Kidney (tissue), 14 donors: ENCODE measurements around the gene DSCAM. TPM values are rescaled to one million over a fixed set of nuclear protein-coding genes. Genes with fewer than 3 reads are reported as not detected.

ENCODE experiments used
- DNase-seq, 5 donors: peaks; one replicate each; pipeline ENCODE4 v3.0.0-alpha.2; 2013 to 2020
- FAIRE-seq: peaks from 2 replicates; lab custom pipeline; 2012; peaks lifted over from hg19 to GRCh38; lab: Jason Lieb, UNC
- H3K27ac ChIP-seq, 2 donors: one replicate each; pipeline ENCODE4 v1.7.0; 2013; ENCODE audit warnings: low read depth in 2 of 2, low read length in 2 of 2, inconsistent platforms in 1 of 2
- H3K27me3 ChIP-seq: one replicate; pipeline ENCODE4 v1.7.1; 2013; ENCODE audit warnings: low read length, inconsistent platforms; ENCODE audit not compliant: control insufficient read depth, insufficient read depth
- H3K36me3 ChIP-seq, 3 donors: one replicate each; pipeline versions ENCODE4 v1.7.0 to v1.7.1; 2013; ENCODE audit warnings: low read length in 3 of 3, control low read depth in 1 of 3, inconsistent platforms in 1 of 3; ENCODE audit not compliant: insufficient read depth in 3 of 3, control insufficient read depth in 2 of 3
- H3K4me1 ChIP-seq, 3 donors: one replicate each; pipeline versions ENCODE4 v1.7.0 to v1.7.1; 2013; ENCODE audit warnings: low read length in 3 of 3, inconsistent platforms in 1 of 3, low read depth in 1 of 3; ENCODE audit not compliant: control insufficient read depth in 2 of 3, insufficient read depth in 2 of 3
- H3K4me3 ChIP-seq, 3 donors: one replicate each; pipeline versions ENCODE4 v1.7.0 to v1.8.1; 2013; ENCODE audit warnings: low read length in 3 of 3, control low read depth in 1 of 3, inconsistent platforms in 1 of 3
- H3K9ac ChIP-seq, 3 donors: one replicate each; pipeline versions ENCODE4 v1.7.0 to v1.7.1; 2013; ENCODE audit warnings: low read length in 3 of 3, control low read depth in 1 of 3, inconsistent platforms in 1 of 3
- H3K9me3 ChIP-seq, 3 donors: one replicate each; pipeline versions ENCODE4 v1.7.0 to v1.7.1; 2013; ENCODE audit warnings: low read length in 3 of 3, control low read depth in 1 of 3, inconsistent platforms in 1 of 3; ENCODE audit not compliant: control insufficient read depth in 2 of 3, insufficient read depth in 1 of 3
- intact Hi-C: fragments of 100-400 bp; cut with DNase I; formaldehyde crosslinking; loops from one replicate; pipeline ENCODE4 v1.11.1; 2022
- polyA plus RNA-seq: library from polyadenylated mRNA; stranded (reverse); fragments of 350-450 nt; fragmentation: Illumina TruSeq; extraction: RNeasy Lipid Tissue Mini Kit (QIAGEN cat#74804); gene quantifications from one replicate; pipeline ENCODE4 v1.2.3, GENCODE V29; 2014; ENCODE audit warnings: low read depth, low replicate concordance; ENCODE audit not compliant: insufficient read depth
- total RNA-seq: library from RNA; stranded (reverse); fragmentation: NEBNext Ultra II Directional; extraction: Animal tissue kit (Norgen Biotek cat#: 25700); gene quantifications from one replicate; pipeline ENCODE4 v1.2.1, GENCODE V29; 2021
- TF ChIP-seq, protein P1 (sequence below): IDR thresholded peaks from 3 replicates; pipeline ENCODE4 v1.5.1; 2012; ENCODE audit warnings: mild to moderate bottlenecking, moderate library complexity, borderline replicate concordance; ENCODE audit not compliant: insufficient read depth; ENCODE audit errors: extremely low read depth
- donor health status: control.
- donor health status: control.
- donor health status: control.
- donor health status: control.
- donor health status: control.
- donor health status: DM: yes; HTN: yes; CAD: no.
- donor health status: Normal renal cell carcinoma (clear cell type).

DSCAM gene
- total and polyA plus RNA-seq, 2 donors from 2014 or later = not detected

DNA sequence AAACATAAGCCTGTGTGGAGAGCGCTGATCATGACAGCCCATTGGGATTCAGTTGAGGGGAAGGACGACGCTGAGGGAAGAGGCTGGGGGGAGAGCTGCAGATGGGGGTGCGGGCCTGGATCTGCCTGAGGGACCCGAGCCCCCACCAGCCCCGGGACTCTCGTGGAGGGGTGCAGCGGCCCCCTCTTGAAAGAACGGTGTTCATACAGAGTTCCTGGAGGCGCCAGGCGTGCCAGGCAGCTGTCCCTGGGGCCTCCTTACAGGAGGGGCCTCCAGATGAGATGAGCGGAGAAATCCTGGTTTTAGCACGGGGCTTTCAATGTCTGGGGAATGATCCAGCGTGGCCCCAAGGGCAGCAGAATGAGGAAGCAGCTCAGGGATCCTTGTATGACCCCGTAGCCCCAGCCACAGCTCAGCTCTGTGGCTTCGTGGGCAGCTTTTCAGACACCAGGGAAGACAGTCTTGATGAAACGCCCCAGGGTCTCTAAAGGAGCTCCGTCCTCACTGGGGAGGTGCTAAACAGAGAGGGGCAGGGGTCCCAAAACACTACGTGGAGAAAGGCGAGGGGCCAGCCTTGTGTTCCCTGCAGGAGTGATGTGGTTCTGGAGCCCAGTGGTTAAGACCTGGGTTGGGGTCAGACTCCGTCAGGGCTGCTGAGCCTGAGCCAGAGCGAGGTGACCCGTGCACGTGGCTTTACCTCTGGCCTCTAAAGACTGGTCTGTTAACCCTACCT, 7.2 kb upstream of the DSCAM start:
- intact Hi-C loops = no loop called here
- DNase-seq (no peak), FAIRE-seq (no peak)
- Histone ChIP-seq H3K4me1 (no peaks in the 10 kb centered on the region), H3K9me3 (no peaks in the 10 kb centered on the region), H3K27ac (no peak overlapping the region), H3K36me3 (no peaks in the 10 kb centered on the region), H3K9ac (no peak overlapping the region), H3K4me3 (no peak overlapping the region), H3K27me3 (no peaks in the 10 kb centered on the region)
- TF ChIP-seq, protein P1, sequence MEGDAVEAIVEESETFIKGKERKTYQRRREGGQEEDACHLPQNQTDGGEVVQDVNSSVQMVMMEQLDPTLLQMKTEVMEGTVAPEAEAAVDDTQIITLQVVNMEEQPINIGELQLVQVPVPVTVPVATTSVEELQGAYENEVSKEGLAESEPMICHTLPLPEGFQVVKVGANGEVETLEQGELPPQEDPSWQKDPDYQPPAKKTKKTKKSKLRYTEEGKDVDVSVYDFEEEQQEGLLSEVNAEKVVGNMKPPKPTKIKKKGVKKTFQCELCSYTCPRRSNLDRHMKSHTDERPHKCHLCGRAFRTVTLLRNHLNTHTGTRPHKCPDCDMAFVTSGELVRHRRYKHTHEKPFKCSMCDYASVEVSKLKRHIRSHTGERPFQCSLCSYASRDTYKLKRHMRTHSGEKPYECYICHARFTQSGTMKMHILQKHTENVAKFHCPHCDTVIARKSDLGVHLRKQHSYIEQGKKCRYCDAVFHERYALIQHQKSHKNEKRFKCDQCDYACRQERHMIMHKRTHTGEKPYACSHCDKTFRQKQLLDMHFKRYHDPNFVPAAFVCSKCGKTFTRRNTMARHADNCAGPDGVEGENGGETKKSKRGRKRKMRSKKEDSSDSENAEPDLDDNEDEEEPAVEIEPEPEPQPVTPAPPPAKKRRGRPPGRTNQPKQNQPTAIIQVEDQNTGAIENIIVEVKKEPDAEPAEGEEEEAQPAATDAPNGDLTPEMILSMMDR = no peak

DNA sequence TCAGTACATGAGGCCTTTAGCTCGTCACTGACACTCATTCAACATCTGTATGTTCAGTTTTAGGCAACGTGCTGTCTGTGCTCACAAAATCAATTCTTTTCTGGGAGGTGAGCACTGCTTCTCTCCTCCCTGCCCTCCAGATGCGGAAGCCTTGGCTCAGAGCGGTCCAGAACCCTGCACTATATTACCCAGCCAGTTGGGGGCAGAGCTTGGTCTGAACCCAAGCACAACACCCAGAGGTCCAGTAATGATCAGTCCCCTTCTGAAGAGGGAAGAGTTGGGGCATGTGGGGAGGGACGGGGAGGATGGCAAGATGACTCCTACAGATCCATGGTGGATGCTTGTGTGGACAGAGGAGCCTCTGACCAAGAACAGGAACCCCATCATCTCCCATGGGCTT, 5.6 kb upstream of the DSCAM start:
- TF ChIP-seq, protein P1 = no peak
- intact Hi-C loops = no loop called here
- no peak for FAIRE-seq

DNA sequence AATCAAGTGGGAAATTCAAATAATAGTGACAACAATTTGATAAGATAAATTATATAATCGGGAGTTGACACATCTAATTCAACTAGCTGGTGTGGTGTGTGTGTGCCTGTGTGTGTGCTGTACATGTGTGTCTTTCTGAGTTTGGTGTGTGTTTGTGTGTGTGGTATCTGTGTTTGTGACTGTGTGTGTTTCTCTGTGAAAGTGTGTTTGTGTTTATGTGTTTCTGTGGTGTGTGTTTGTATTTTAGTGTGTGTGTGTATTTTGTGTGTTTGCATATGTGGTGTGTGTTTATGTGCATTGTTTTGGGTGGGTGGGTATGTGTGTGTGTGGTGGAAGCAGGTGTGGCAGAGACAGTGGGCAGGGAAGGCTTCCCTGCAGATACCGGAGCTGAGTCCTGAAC, 4.8 kb upstream of the DSCAM start:
- Histone ChIP-seq H3K4me1 (no peaks in the 10 kb centered on the region), H3K4me3 (no peak overlapping the region), H3K27ac (no peak overlapping the region), H3K9ac (no peak overlapping the region), H3K36me3 (no peaks in the 10 kb centered on the region), H3K9me3 (no peaks in the 10 kb centered on the region), H3K27me3 (no peaks in the 10 kb centered on the region)
- intact Hi-C loops = no loop called here
- TF ChIP-seq, protein P1 = no peak
- no peak for FAIRE-seq
- DNase-seq = no peak

More for the DNA sequence above, 5.6 kb upstream of the DSCAM start:
- Histone ChIP-seq H3K27me3 (no peaks in the 10 kb centered on the region), H3K4me1 (no peaks in the 10 kb centered on the region), H3K9ac (no peak overlapping the region), H3K36me3 (no peaks in the 10 kb centered on the region), H3K27ac (no peak overlapping the region), H3K9me3 (no peaks in the 10 kb centered on the region), H3K4me3 (no peak overlapping the region)
- DNase-seq = no peak
